ENCODE measurements around the gene MTO1. TPM values are rescaled to one million over a fixed set of nuclear protein-coding genes. Genes with fewer than 3 reads are reported as not detected.
A peak's percentile ranks its signal among the peaks of the same experiment; 100 is the strongest.
"Not testable (repeated sequence)": the region's sequence is repeated elsewhere in the genome, so short reads cannot be mapped to it uniquely, and the experiment has no call there.

The MTO1 gene
- total RNA-seq, 2 donors from 2014 or later, result 24.7 to 28.1 TPM

DNA sequence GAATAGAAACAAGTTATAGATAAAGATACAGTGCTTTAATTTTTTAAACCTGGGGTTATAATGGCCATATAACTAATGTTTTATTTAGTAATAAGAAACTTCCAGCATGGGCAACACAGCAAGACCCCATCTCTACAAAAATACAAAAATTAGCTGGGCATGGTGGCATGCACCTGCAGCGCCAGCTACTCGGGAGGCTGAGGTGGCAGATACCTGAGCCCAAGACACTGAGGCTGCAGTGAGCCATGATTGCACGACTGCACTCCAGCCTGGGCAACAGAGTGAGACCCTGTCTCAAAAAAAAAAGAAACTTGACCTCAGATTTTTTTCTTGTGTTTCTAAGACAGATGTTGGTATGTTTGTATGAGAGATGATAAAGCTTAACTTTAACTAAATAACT, 36.4 kb downstream of the MTO1 start:
- intact Hi-C loops (cut with DNase I), result loop anchor here in 1 of 2 donors (5.0 kb wide), 1 partner anchor 129 kb away; no protein-coding TSS in a partner anchor
- DNase-seq, result no peak
- ATAC-seq, result no peak

DNA sequence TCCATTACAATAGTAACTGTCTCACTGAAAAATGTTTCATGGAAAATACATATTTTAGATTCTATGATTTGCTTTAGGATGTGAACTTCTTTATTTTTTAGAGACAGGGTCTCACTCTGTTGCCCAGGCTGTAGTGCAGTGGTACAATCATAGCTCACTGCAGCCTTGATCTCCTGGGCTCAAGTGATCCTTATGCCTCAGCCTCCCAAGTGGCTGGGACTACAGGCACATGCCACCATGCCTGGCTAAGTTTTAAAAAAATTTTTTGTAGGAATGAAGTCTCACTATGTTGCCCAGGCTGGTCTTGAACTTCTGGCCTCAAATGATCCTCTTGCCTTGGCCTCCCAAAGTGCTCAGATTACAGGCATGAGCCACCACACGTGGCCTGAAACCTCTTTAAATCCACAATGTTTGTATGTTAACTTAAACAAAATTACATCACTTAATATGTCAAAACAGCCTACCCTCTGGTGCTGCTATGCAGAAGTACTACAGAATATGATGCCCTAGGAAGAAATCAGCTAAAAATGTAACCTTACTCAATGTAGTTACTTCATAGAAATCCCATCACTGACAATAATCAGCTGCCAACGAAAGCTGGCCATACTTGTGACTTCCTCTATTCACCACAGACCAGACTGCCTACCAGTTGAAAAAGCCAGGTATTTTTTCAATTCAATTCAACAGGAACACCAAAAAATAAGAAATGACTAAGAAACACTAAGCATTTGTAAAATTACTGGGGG, 41.7 kb downstream of the MTO1 start:
- intact Hi-C loops (cut with DNase I), result no loop called here
- ATAC-seq (no peak), DNase-seq (no peak)

DNA sequence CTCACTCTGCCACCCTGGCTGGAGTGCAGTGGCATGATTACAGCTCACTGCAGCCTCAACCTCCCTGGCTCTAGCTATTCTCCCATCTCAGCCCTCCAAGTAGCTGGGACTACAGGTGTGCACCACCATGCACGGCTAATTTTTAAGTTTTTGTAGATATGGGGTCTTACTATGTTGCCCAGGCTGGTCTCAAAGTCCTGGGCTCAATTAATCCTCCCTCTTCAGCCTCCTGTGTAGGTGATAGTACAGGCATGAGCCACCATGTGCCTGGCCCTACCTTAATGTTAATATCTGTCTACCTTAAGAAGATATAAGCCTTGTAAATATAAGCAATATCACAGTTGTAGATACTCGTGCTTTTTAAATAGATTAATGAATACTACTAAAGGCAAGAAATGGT, 42.6 kb downstream of the MTO1 start:
- DNase-seq (no peak), ATAC-seq (no peak)
- intact Hi-C loops (cut with DNase I), result no loop called here

DNA sequence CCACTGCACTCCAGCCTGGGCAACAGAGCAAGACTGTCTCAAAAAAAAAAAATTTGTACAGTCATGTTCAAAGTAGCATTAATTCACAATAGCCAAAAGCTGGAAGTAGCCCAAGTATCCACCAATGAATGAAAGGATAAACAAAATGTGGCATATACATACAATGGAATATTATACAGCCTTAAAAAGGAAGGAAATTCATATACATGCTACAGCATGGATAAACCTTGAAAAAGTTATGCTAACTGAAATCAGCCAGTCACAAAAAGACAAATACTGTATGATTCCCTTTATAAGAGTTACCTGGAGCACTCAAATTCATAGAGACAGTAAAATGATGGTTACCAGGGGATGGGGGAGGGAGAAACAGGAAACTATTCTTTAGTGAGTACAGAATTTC, 43.6 kb downstream of the MTO1 start:
- intact Hi-C loops (cut with DNase I), result no loop called here
- ATAC-seq (no peak), DNase-seq (no peak)

DNA sequence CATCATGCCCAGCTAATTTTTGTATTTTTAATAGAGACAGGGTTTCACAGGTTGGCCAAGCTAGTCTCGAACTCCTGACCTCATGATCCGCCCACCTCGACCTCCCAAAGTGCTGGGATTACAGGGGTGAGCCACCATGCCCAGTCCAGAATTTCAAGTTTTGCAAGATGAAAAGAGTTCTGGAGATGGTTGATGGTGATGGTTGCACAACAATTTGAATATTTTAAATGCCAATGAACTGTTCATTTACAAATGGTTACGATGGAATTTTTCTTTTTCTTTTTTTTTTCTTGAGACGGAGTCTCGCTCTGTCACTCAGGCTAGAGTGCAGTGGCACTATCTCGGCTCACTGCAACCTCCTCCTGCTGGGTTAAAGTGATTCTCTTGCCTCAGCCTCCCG, 44.2 kb downstream of the MTO1 start:
- DNase-seq; intact Hi-C loops (cut with DNase I); ATAC-seq: not testable (repeated sequence)

DNA sequence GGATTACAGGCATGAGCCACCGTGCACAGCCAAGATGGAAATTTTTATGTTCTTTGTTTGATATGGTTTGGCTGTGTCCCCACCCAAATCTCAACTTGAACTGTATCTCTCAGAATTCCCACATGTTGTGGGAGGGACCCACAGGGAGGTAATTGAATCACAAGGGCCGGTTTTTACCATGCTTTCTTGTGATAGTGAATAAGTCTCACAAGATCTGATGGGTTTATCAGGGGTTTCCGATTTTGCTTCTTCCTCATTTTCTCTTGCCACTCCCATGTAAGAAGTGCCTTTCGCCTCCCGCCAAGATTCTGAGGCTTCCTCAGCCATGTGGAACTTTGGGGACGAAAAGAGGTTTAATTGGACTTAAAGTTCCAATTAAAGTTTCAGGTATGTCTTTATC, 44.7 kb downstream of the MTO1 start:
- ATAC-seq (no peak), DNase-seq (no peak)
- intact Hi-C loops (cut with DNase I), result no loop called here

DNA sequence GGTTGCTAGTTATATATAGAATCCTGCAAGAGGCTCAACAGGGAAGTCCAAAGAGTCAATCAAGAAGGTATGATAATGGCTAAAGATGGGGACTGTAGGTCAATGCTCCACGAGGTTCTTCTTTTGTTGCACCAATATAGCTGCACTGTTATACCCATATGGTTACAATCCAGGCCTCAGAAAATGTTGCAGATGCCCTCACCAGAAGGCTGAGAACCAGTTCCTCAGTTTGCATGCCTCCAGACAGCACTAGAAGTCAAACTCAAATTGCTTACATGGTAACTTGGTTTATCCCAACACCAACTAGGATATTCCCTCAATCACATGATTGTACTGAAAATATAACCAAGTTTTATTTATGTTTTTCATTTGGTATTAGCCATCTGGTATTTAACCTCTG, 47.2 kb downstream of the MTO1 start:
- DNase-seq (no peak), ATAC-seq (no peak)
- intact Hi-C loops (cut with DNase I), result no loop called here

DNA sequence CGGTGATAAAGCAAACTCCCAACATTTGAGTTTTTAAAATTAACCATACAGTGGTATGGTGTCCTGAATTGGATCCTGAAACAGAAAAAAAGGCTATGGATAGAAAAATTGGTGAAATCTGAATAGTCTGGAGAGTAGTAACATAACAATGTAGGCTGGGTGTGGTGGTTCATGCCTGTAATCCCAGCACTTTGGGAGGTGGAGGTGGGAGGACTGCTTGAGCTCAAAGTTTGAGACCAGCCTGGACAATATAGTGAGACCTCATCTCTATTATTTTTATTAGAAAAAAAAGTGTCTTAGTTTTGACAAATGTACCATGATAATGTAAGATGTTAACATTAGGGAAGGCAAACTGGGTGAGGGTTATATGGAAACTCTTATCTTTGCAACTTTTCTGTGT, 48.3 kb downstream of the MTO1 start:
- intact Hi-C loops (cut with DNase I), result loop anchor here in 1 of 2 donors (5.0 kb wide), 1 partner anchor 102 kb away; no protein-coding TSS in a partner anchor
- no peak for ATAC-seq
- DNase-seq, result no peak

DNA sequence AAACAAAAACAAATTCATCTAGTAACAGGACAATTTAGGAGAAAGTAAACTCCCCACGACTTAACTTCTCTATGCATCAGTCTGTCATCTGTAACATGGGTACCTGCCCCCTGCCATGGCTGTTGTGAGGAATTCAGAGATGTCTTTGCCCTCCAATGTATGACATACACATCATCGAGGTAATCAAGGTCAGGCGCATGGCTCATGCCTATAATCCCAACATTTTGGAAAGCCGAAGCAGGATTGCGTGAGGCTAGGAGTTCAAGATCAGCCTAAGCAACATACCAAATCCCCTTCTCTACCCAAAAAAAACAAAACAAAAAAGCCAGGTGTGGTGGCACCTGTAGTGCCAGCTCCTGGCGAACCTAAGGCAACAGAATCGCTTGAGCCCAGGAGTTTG, 50.3 kb downstream of the MTO1 start:
- intact Hi-C loops (cut with DNase I), result loop anchor here in 1 of 2 donors (5.0 kb wide), 1 partner anchor 101 kb away; no protein-coding TSS in a partner anchor
- DNase-seq (no peak), ATAC-seq (no peak)

DNA sequence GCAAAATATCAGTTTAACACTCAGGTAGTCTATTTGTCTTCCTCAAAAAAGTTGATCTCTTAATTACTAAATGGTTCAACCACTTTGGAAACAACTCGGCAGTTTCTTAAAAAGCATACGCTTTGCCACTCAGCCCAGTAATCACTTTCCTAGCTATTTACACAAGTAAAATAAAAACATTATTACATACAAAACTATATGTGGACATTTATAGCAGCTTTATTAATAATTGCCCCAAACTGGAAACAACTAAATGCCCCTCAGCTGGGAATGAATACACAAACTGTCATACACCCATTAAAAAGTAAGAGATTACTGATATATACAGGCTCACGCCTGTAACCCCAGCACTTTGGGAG, 51.9 kb downstream of the MTO1 start:
- ATAC-seq (no peak), DNase-seq (no peak)
- intact Hi-C loops (cut with DNase I), result loop anchor here in 1 of 2 donors (5.0 kb wide), 1 partner anchor 99 kb away; no protein-coding TSS in a partner anchor

DNA sequence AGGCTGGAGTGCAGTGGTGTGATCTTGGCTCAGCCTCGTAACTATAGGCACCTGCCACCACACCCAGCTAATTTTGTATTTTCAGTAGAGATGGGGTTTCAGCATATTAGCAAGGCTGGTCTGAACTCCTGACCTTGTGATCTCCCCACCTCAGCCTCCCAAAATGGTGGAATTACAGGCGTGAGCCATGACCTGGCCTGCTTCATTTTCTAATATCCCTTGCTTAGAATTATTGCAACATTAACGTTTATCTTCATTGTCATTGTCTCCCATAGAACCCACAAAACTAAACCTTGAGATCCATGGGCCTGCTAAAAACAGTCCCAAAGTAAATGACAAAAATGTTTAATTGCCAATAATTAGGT, 53.2 kb downstream of the MTO1 start:
- intact Hi-C loops (cut with DNase I), result loop anchor here (5.0 kb wide), 2 partner anchors 98 to 138 kb away; partner anchors contain the start of gene SLC17A5 (in 1 of the 2)
- DNase-seq (no peak), ATAC-seq (peak in 1 of 2 donors; percentile 8)

DNA sequence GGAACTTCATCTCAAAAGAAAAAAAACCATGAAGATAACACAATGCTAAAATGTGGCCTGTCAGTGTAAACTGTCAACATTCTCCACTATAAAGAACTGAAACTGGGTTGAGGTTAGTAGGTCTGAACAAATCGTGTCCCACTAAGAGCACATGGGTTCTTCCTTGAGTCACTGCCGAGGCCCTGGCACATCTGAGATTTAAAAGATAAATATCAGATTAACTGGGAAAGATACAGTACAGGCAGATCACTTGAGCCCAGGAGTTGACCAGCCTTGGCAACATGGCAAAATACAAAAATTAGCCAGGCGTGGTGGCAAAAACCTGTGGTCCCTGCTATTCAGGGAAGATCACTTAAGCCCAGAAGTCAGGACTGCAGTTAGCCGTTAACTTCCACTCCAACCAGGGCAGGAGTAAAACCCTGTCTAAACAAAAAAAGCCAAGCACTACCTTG, 53.7 kb downstream of the MTO1 start:
- intact Hi-C loops (cut with DNase I), result loop anchor here in 1 of 2 donors (5.0 kb wide), 1 partner anchor 137 kb away; the partner anchor contains the start of gene SLC17A5
- DNase-seq, result no peak
- no peak for ATAC-seq

DNA sequence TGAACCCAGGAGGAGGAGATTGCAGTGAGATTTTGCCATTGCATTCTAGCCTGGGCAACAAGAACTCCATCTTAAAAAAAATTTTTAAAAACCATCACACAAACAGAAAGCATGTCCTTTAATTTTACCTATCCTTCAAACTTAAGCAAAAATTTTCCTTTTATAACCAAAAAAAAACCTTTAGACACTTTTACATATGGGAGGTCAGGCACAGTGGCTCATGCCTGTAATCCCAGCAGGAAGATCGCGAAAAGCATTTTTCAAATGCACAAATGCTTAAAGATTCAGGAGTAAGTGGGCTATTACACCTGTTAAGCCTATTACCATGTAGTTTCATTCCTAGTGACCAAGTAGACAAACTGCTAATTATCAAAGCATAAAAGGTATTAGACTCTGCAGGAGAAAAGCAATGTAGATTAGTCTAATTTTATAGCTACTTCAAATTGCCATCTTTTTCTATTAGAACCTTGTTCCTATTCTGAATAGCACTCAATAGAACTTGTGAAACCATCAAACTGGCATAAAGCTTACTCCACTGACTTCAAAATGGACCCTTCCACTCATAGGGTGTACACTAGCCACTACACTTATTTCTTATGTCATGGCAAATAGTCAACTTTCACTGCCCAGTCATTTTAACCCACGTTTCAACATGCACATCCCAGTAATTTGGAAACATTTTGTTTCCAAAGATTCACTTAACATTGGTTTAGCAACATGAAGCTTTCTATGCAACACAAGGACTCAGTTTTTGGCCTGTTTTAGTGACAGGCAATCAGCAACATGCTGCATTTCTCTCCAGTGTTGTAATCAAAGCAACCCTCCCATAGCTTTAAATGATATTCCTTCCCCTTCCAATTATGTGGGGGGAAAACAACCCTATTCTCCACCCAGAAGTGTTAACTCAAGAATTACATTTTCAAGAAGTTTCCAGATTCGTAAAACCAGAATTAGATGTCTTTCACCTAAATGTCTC, 55.3 kb downstream of the MTO1 start:
- intact Hi-C loops (cut with DNase I), result loop anchor here in 1 of 2 donors (2.0 to 5.0 kb wide), 2 partner anchors 94 to 135 kb away; partner anchors contain the start of gene SLC17A5
- no peak for DNase-seq
- no peak for ATAC-seq

DNA sequence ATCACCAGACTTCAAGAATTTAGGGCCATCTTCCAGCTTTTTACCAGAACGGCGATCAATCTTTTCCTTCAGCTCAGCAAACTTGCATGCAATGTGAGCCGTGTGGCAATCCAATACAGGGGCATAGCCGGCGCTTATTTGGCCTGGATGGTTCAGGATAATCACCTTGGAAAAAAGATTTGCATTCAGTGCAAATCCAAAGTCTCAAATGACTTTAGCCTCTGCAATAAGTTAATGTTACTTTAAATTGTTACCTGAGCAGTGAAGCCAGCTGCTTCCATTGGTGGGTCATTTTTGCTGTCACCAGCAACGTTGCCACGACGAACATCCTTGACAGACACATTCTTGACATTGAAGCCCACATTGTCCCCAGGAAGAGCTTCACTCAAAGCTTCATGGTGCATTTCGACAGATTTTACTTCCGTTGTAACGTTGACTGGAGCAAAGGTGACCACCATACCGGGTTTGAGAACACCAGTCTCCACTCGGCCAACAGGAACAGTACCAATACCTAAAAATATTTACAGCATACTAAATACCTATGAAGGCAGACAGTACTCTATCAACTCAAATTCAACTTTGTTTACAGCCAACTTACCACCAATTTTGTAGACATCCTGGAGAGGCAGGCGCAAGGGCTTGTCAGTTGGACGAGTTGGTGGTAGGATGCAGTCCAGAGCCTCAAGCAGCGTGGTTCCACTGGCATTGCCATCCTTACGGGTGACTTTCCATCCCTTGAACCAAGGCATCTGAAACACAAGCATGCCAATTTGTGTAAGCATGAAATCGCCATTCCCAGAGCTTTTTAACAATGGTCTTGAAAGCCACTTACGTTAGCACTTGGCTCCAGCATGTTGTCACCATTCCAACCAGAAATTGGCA, 56.8 kb downstream of the MTO1 start:
- not testable (repeated sequence) for DNase-seq, ATAC-seq
- intact Hi-C loops (cut with DNase I), result loop anchor here in 1 of 2 donors (5.0 kb wide), 1 partner anchor 134 kb away; the partner anchor contains the start of gene SLC17A5

DNA sequence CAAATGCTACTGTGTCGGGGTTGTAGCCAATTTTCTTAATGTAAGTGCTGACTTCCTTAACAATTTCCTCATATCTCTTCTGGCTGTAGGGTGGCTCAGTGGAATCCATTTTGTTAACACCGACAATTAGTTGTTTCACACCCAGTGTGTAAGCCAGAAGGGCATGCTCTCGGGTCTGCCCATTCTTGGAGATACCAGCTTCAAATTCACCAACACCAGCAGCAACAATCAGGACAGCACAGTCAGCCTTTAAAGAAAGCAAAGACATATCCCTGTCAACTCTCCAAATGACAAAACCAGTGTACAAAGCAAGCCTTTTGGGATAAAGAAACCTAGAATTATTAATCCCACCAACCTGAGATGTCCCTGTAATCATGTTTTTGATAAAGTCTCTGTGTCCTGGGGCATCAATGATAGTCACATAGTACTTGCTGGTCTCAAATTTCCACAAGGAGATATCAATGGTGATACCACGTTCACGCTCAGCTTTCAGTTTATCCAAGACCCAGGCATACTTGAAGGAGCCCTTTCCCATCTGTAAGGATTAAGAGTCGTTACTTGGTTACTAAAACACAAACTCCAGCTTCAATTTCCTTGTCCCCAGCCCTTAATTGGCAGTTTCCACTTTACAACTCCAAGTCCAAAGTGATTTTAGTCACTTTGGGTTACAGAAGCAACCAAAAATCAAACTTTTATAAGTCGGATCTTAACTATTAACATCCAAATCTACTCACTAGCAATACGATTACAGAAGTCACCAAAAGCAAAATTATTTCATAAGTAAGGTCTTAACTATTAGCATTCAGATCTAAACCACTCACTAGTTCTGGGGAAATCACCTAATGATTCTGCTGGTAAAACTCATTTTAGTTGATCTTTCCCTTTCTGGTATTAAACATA, 57.7 kb downstream of the MTO1 start:
- not testable (repeated sequence) for ATAC-seq, DNase-seq
- intact Hi-C loops (cut with DNase I), result loop anchor here in 1 of 2 donors (5.0 kb wide), 1 partner anchor 133 kb away; the partner anchor contains the start of gene SLC17A5

DNA sequence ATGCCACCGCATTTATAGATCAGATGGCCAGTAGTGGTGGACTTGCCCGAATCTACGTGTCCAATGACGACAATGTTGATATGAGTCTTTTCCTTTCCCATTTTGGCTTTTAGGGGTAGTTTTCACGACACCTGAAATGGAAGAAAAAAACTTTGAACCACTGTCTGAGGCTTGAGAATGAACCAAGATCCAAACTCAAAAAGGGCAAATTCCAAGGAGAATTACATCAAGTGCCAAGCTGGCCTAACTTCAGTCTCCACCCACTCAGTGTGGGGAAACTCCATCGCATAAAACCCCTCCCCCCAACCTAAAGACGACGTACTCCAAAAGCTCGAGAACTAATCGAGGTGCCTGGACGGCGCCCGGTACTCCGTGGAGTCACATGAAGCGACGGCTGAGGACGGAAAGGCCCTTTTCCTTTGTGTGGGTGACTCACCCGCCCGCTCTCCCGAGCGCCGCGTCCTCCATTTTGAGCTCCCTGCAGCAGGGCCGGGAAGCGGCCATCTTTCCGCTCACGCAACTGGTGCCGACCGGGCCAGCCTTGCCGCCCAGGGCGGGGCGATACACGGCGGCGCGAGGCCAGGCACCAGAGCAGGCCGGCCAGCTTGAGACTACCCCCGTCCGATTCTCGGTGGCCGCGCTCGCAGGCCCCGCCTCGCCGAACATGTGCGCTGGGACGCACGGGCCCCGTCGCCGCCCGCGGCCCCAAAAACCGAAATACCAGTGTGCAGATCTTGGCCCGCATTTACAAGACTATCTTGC, 58.6 kb downstream of the MTO1 start:
- peak; percentile 60 to 62 for ATAC-seq
- peak; percentile 83 for DNase-seq
- intact Hi-C loops (cut with DNase I), result loop anchor here (2.0 to 5.0 kb wide), 4 partner anchors 47 to 132 kb away; partner anchors contain the start of gene SLC17A5 (in 1 of the 2)

Measured in left cardiac atrium (tissue), 4 donors.